Upper lobe of left lung (tissue), 6 donors: ENCODE data around the gene MAGI3. TPM values are rescaled to one million over a fixed set of nuclear protein-coding genes. Genes with fewer than 3 reads are reported as not detected.

Experiments used
- ATAC-seq, 2 donors: fragments of 200-7000 bp; cut with Tn5 transposase; one replicate each; pipeline ENCODE4 v1.9.1; 2022; ENCODE audit warnings: mild to moderate bottlenecking in 2 of 2, moderate library complexity in 2 of 2; ENCODE audit not compliant: low FRiP score in 2 of 2
- DNase-seq, 2 donors: peaks; one replicate each; pipeline ENCODE4 v3.0.0-alpha.2; 2019 to 2020
- H3K27ac ChIP-seq, 4 donors: fragments of 200-600 bp; sonication (generic); one replicate each; pipeline ENCODE4 v1.5.1; 2016 to 2019
- H3K27me3 ChIP-seq, 4 donors: fragments of 200-600 bp; sonication (generic); one replicate each; pipeline ENCODE4 v1.5.1; 2017 to 2019
- H3K36me3 ChIP-seq, 4 donors: fragments of 200-600 bp; sonication (generic); one replicate each; pipeline ENCODE4 v1.5.1; 2016 to 2019
- H3K4me1 ChIP-seq, 4 donors: fragments of 200-600 bp; sonication (generic); one replicate each; pipeline ENCODE4 v1.5.1; 2018 to 2019
- H3K4me3 ChIP-seq, 4 donors: fragments of 200-600 bp; sonication (generic); one replicate each; pipeline ENCODE4 v1.5.1; 2017 to 2019; ENCODE audit warnings: mild to moderate bottlenecking in 2 of 4, moderate library complexity in 1 of 4
- H3K9me3 ChIP-seq, 4 donors: fragments of 200-600 bp; sonication (generic); one replicate each; pipeline ENCODE4 v1.5.1; 2018 to 2019
- EP300 ChIP-seq, 4 donors: sonication (generic); formaldehyde crosslinking; IDR thresholded peaks; one replicate each; pipeline ENCODE4 v1.5.1; 2017; ENCODE audit warnings: antibody characterized with exemption in 4 of 4, control low read depth in 2 of 4
- POLR2A ChIP-seq, 4 donors: fragments of 450-650 bp; IDR thresholded peaks; one replicate each; pipeline ENCODE4 v1.5.1; 2016 to 2017; ENCODE audit warnings: antibody characterized with exemption in 4 of 4, mild to moderate bottlenecking in 2 of 4
- POLR2AphosphoS5 ChIP-seq, 2 donors: sonication (generic); formaldehyde crosslinking; IDR thresholded peaks; one replicate each; pipeline ENCODE4 v1.5.1; 2017; ENCODE audit warnings: antibody characterized with exemption in 2 of 2
- WGBS, 2 donors: methylation state at CpG; one replicate each; pipeline ENCODE4 v1.1.5; 2017 to 2018; 5-methylcytosine and 5-hydroxymethylcytosine counted together
- total RNA-seq, 6 donors: library from RNA; depleted of rRNA in 4 of 6; stranded (reverse); fragments of >200 nt in 4 of 6; gene quantifications; one replicate each; pipeline versions ENCODE4 v1.1.0 to v1.2.1, GENCODE V29; 2016 to 2021
- TF ChIP-seq, protein P1 (sequence below), 6 experiments: fragments of 450-650 bp in 4 of 6; fragments of 200-600 bp in 2 of 6; sonication (generic) in 2 of 6; IDR thresholded peaks; one replicate each; pipeline ENCODE4 v1.5.1; 2016 to 2019; ENCODE audit warnings: antibody characterized with exemption in 6 of 6
- donor health status: DM: no; HTN: no; CAD: no; lungs with moderate emphysema.
- donor health status: DM: no; HTN: yes; CAD: no; lungs with severe emphysema.

The MAGI3 gene
- total RNA-seq: 100 to 1,000 TPM in 2 of 6 donors, 10 to 100 TPM in 4; 43.3 to 181 (median 89.8) TPM

DNA sequence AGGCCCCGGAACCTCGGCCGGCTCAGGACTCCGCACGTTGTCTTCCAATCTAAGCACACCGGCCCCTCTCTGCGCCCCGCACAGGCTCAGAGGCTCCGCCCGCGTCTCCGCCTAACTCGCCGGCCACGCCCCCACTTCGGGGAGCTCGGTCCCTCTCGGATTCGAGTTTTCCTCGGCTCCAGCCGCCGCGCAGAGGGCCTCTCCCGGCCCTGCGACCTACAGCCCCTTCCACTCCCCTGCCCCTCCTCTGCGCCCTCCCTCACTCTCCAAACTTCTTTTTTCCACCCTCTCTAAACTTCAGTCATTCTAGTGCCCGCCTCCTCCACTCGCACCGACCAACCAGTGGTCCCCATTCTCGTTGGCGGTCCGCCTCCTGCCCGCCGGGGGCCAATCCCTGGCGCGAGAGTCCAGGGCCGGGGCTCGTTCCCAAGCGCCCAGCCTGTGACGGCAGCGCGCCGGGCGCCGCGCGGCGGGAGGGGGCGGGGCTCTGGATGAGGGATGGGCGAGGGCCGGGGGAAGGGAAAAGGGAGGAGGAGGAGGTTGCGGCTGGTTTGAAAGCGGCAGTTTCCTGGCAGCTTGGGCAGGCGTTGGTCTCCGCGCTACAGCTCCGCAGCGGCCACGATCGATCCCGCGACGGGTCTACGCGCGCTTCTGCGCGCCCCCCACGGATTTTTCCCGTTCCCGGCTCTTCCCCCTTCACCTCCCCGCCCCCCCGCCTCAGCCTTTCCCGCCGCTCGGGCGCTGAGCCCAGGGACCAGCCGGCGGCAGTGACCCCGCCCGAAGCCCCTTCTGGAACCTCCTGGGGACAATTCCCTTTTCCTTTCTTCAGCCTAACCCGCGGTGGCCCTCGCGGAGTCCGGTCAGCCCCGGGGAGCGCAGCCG, at the start of gene MAGI3:
Gene MAGI3, plus strand, starts transcription at position 563 of the 882 bp plus-strand sequence. CDS start 519 bp downstream, outside the sequence.
- peak within 1 kb of the TSS; percentile 81 to 93 (median 91) for H3K27ac ChIP-seq
- H3K9me3 ChIP-seq: no peaks in the 10 kb centered on the region
- TF ChIP-seq POLR2AphosphoS5 (IDR thresholded peaks at IDR 0.05) (peak; percentile 44 to 89), POLR2A (IDR thresholded peaks at IDR 0.05) (peak in 3 of 4 donors; percentile 73 to 90 (median 85)), EP300 (IDR thresholded peaks at IDR 0.05) (no peak)
- TF ChIP-seq, protein P1, sequence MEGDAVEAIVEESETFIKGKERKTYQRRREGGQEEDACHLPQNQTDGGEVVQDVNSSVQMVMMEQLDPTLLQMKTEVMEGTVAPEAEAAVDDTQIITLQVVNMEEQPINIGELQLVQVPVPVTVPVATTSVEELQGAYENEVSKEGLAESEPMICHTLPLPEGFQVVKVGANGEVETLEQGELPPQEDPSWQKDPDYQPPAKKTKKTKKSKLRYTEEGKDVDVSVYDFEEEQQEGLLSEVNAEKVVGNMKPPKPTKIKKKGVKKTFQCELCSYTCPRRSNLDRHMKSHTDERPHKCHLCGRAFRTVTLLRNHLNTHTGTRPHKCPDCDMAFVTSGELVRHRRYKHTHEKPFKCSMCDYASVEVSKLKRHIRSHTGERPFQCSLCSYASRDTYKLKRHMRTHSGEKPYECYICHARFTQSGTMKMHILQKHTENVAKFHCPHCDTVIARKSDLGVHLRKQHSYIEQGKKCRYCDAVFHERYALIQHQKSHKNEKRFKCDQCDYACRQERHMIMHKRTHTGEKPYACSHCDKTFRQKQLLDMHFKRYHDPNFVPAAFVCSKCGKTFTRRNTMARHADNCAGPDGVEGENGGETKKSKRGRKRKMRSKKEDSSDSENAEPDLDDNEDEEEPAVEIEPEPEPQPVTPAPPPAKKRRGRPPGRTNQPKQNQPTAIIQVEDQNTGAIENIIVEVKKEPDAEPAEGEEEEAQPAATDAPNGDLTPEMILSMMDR (IDR thresholded peaks at IDR 0.05): peak in 1 of 6 experiments; percentile 7
- ATAC-seq: peak; percentile 97 to 98
- H3K27me3 ChIP-seq: no peaks in the 10 kb centered on the region
- peaks cover 7 to 40% (median 11%) of the 10 kb centered on the region in 4 donors for H3K4me1 ChIP-seq
- H3K4me3 ChIP-seq: peak within 1 kb of the TSS; percentile 63 to 88 (median 76)
- H3K36me3 ChIP-seq: no peaks in the 10 kb centered on the region
- 0% methylated on average over 39 to 86 of the region's 89 CpGs for WGBS, 2 donors
- peak; percentile 95 to 100 for DNase-seq

DNA sequence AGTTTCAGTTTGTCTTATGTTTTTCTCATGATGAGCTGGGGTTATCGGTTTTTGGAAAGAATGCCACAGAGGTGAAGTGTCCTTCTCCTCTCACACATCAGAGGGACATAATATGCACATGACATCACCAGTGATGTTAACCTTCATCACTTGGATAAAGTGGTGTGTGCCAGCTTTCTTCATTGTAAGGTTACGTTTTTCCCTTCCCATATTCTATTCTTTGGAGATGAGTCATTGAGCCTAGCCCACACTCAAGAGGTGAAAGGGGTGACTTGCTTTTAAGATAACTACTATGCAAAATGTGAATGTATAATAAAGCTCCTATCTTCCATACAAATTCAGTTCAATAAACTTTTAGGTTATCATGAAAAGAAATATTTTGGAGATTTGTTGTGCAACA, 36.7 kb upstream of the MAGI3 start:
- Histone ChIP-seq H3K4me1 (no peaks in the 10 kb centered on the region), H3K27ac (no peak overlapping the region), H3K9me3 (no peaks in the 10 kb centered on the region), H3K27me3 (no peaks in the 10 kb centered on the region), H3K36me3 (no peaks in the 10 kb centered on the region), H3K4me3 (no peak overlapping the region)
- DNase-seq (no peak), ATAC-seq (no peak)
- TF ChIP-seq, protein P1 (IDR thresholded peaks at IDR 0.05): no peak
- TF ChIP-seq EP300 (IDR thresholded peaks at IDR 0.05) (no peak), POLR2A (IDR thresholded peaks at IDR 0.05) (no peak), POLR2AphosphoS5 (IDR thresholded peaks at IDR 0.05) (no peak)
- 43 to 71% methylated on average over 2 of the region's 2 CpGs for WGBS, 2 donors

- H3K4me1 ChIP-seq: no peaks in the 10 kb centered on the region
- H3K27ac ChIP-seq: no peak overlapping the region
- H3K4me3 ChIP-seq: no peak overlapping the region
- no peaks in the 10 kb centered on the region for H3K9me3 ChIP-seq
- H3K36me3 ChIP-seq: no peaks in the 10 kb centered on the region
- H3K27me3 ChIP-seq: no peaks in the 10 kb centered on the region
- no peak for DNase-seq
- ATAC-seq: no peak
- TF ChIP-seq, protein P1 (IDR thresholded peaks at IDR 0.05): no peak
- TF ChIP-seq POLR2A (IDR thresholded peaks at IDR 0.05): no peak
- TF ChIP-seq EP300 (IDR thresholded peaks at IDR 0.05): no peak
- TF ChIP-seq POLR2AphosphoS5 (IDR thresholded peaks at IDR 0.05): no peak
- WGBS, 2 donors: 74 to 87% methylated on average over 3 of the region's 3 CpGs
Measured at GRCh38 chr1:113363935-113364334, 26.4 kb upstream of the MAGI3 start.

DNA sequence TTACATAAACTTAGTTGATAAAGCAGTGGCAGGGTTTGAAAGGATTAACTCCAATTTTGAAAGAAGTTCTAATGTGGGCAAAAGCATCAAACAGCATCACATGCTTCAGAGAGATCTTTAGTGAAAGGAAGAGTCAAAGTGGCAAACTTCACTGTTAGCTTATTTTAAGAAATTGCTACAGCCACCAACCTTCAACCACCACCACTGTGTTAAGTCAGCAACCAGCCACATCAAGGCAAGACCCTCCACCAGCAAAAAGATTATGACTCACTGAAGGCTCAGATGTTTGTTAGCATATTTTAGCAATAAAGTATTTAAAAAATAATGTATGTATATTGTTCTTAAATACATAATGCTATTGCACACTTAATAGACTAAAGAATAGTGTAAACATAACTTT, 21.3 kb upstream of the MAGI3 start:
- Histone ChIP-seq H3K4me3 (no peak overlapping the region), H3K9me3 (no peaks in the 10 kb centered on the region), H3K27ac (no peak overlapping the region), H3K36me3 (no peaks in the 10 kb centered on the region), H3K4me1 (no peaks in the 10 kb centered on the region), H3K27me3 (no peaks in the 10 kb centered on the region)
- no peak for DNase-seq
- no peak for TF ChIP-seq POLR2AphosphoS5 (IDR thresholded peaks at IDR 0.05)
- no peak for ATAC-seq

DNA sequence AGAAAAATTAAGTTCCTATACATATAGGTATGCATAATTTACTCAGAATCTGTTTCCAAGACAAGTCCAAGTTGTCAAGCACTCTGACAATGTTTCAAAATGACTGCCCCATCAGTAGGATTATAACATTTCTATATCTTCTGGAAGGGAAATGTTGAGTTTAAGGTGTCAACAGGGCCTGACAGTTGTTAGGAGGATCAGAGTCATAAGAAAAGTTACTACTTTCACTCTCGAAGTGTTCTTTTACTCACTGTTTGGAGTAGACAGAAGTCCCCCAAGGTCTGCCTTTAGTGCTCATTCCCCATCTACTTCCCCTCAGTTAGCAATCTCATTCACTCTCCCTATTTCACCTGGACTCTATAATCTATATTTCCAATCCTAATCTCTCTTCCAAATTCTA, 20.6 kb upstream of the MAGI3 start:
- H3K27ac ChIP-seq: no peak overlapping the region
- no peaks in the 10 kb centered on the region for H3K36me3 ChIP-seq
- TF ChIP-seq, protein P1 (IDR thresholded peaks at IDR 0.05): no peak
- TF ChIP-seq POLR2AphosphoS5 (IDR thresholded peaks at IDR 0.05) (no peak), EP300 (IDR thresholded peaks at IDR 0.05) (no peak), POLR2A (IDR thresholded peaks at IDR 0.05) (no peak)
- WGBS, 2 donors: 82 to 87% methylated on average over 1 of the region's 1 CpG
- H3K4me1 ChIP-seq: no peaks in the 10 kb centered on the region
- DNase-seq (no peak), ATAC-seq (no peak)
- no peaks in the 10 kb centered on the region for H3K9me3 ChIP-seq
- no peak overlapping the region for H3K4me3 ChIP-seq
- no peaks in the 10 kb centered on the region for H3K27me3 ChIP-seq
